Body of pancreas (tissue), 4 donors: ENCODE measurements around the gene AGBL3.

Experiments
- CTCF ChIP-seq, 7 experiments: fragments of 450-650 bp in 4 of 7; fragments of 200-600 bp in 3 of 7; sonication (generic) in 3 of 7; IDR thresholded peaks; one replicate each; pipeline ENCODE4 v1.5.1; 2016 to 2019; ENCODE audit warnings: antibody characterized with exemption in 7 of 7
- POLR2A ChIP-seq, 3 donors: fragments of 450-650 bp; IDR thresholded peaks; one replicate each; pipeline ENCODE4 v1.6.1; 2016; ENCODE audit warnings: antibody characterized with exemption in 3 of 3, mild to moderate bottlenecking in 2 of 3

GRCh38 chr7:134954197-134955082, 31.9 kb upstream of the AGBL3 start:
- TF ChIP-seq POLR2A (IDR thresholded peaks at IDR 0.05) (no peak), CTCF (IDR thresholded peaks at IDR 0.05) (peak; percentile 23 to 77 (median 68))
